AG09309 (cell line): Measurements from ENCODE around the gene MYH10.
A peak's percentile ranks its signal among the peaks of the same experiment; 100 is the strongest.

ENCODE experiments used
- DNase-seq: peaks from one replicate; pipeline ENCODE4 v3.0.0-alpha.2; 2010; ENCODE audit warnings: low read depth
- H3K4me3 ChIP-seq: 2 replicates; pipeline ENCODE4 v1.5.1; 2011; ENCODE audit warnings: mild to moderate bottlenecking, low read depth, low read length, moderate library complexity; ENCODE audit not compliant: control insufficient read depth
- CTCF ChIP-seq: IDR thresholded peaks from 2 replicates; pipeline ENCODE4 v1.5.1; 2011; ENCODE audit warnings: mild to moderate bottlenecking, low read depth, low read length, inconsistent platforms; ENCODE audit not compliant: insufficient read depth, control insufficient read depth; ENCODE audit errors: missing control alignments

Gene MYH10

GRCh38 chr17:8470447-8471047 lies 160.0 kb downstream of the MYH10 start:
- DNase-seq, result no peak
- no peak for TF ChIP-seq CTCF
- no peak overlapping the region for H3K4me3 ChIP-seq

DNA sequence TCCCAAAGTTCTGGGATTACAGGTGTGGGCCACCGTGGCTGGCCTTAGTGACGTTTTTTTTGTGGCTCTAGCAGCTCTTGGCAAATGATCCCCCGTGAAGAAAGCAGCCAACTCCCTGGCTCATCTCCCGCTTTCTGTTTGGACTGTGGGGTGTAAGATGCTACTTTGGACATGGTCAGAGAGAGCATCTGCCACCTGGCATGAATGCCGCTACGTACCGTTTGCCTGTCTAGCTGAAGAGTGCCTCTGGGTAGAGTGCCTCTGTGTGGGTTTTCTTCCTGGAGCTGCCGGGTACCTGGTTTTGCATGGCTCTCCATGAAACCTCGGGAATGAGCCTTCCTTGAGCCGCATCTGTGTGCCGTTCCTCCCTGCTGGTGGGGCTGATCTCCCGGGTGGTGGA lies 160.6 kb downstream of the MYH10 start:
- DNase-seq, result no peak
- H3K4me3 ChIP-seq, result no peak overlapping the region
- no peak for TF ChIP-seq CTCF

DNA sequence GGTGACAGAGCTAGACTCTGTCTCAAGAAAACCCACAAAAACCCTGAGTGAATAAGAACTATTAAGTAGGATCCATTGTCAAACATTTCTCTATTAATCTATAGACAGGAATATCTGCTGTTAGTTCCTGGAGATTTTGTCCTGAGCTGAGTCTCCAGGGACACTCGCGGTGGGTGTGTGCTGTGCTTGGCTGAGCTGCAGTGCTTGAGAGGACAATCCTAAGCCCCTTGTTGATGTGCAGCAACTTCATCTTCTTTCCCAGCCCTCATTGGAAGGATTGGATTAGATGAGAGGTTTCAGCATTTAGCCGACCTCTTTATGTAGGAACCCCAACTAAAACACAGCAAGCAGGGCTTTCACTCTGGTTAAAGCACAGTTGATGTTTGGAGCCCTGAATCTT lies 161.5 kb downstream of the MYH10 start:
- TF ChIP-seq CTCF, result no peak
- no peak for DNase-seq
- H3K4me3 ChIP-seq, result no peak overlapping the region

DNA sequence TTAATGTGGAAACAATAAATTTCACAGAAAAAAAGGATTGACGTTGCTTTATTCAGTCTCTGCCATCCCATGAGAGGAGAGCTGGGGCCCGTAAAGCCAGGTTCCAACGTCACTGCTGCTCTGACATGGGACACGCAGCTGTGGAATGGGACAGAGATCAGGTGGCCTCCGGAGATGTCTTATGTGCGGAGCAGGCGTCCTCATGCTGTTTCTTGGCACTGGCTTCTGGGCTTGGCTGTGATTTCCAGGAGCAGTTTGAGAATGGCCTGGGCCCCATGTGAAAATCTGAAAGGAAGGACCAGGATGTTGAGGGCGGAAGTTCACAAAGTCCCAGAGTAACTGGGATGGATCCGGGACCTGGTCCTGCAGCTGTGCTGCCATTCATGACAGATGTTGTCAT lies 162.4 kb downstream of the MYH10 start:
- no peak for DNase-seq
- no peak for TF ChIP-seq CTCF

DNA sequence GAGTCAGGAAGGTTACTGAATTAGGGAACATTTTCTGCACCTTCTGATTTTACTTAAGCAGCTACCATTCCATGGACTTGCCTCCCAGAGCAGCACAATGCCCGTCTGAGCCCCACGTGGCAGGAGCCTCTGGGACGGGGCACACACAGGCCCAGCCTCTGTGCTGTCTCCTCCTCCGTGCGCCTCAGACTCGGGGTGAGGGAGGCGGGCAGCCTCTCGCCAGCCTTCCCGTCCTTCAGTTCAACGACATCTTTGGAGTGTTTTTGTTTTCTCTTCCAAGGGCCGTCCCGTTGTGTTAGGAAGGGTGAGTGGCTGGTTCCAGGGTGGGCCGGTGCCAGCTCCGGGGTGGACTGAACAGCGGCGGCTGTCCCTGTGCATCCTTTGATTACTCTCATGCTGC lies 163.0 kb downstream of the MYH10 start:
- no peak overlapping the region for H3K4me3 ChIP-seq
- no peak for TF ChIP-seq CTCF
- DNase-seq, result no peak

More for the DNA sequence above, 162.4 kb downstream of the MYH10 start:
- no peak overlapping the region for H3K4me3 ChIP-seq

- H3K4me3 ChIP-seq, result no peak overlapping the region
- DNase-seq, result no peak
- no peak for TF ChIP-seq CTCF
These were observed 163.7 kb downstream of the MYH10 start for GRCh38 chr17:8466873-8467272.

- no peak overlapping the region for H3K4me3 ChIP-seq
- peak; percentile 91 for DNase-seq
- no peak for TF ChIP-seq CTCF
These were observed 164.1 kb downstream of the MYH10 start for GRCh38 chr17:8466456-8466855.
